Neural progenitor cell (in vitro differentiated cells): ENCODE measurements around the gene SCLY. TPM values are rescaled to one million over a fixed set of nuclear protein-coding genes. Genes with fewer than 3 reads are reported as not detected.

ENCODE experiments used
- DNase-seq: peaks from one replicate; pipeline ENCODE4 v3.0.0-alpha.2; 2016; ENCODE audit warnings: low spot score
- H2AFZ ChIP-seq: fragments of 200-600 bp; sonication (generic); replicated peaks from 2 replicates; pipeline ENCODE4 v1.6.1; 2016; ENCODE audit warnings: antibody characterized with exemption
- H3F3A ChIP-seq: fragments of 200-600 bp; sonication (generic); 2 replicates; pipeline ENCODE4 v1.6.1; 2016; ENCODE audit warnings: antibody characterized with exemption, low read depth
- H3K27ac ChIP-seq: fragments of 200-600 bp; sonication (generic); 2 replicates; pipeline ENCODE4 v1.5.1; 2016; ENCODE audit warnings: mild to moderate bottlenecking
- H3K27me3 ChIP-seq: fragments of 200-600 bp; sonication (generic); 2 replicates; pipeline ENCODE4 v1.6.1; 2016; ENCODE audit warnings: mild to moderate bottlenecking, moderate library complexity
- H3K36me3 ChIP-seq: fragments of 200-600 bp; sonication (generic); 2 replicates; pipeline ENCODE4 v1.5.1; 2016
- H3K4me1 ChIP-seq: fragments of 200-600 bp; sonication (generic); 2 replicates; pipeline ENCODE4 v1.6.1; 2016; ENCODE audit warnings: mixed run types
- H3K4me2 ChIP-seq: fragments of 200-600 bp; sonication (generic); 2 replicates; pipeline ENCODE4 v1.6.1; 2016
- H3K4me3 ChIP-seq: fragments of 200-600 bp; sonication (generic); 2 replicates; pipeline ENCODE4 v1.5.1; 2016
- H3K79me2 ChIP-seq: fragments of 200-600 bp; sonication (generic); 2 replicates; pipeline ENCODE4 v1.6.1; 2016; ENCODE audit warnings: low read depth
- H3K9ac ChIP-seq: fragments of 200-600 bp; sonication (generic); 2 replicates; pipeline ENCODE4 v1.6.1; 2016
- H3K9me3 ChIP-seq: fragments of 200-600 bp; sonication (generic); 2 replicates; pipeline ENCODE4 v1.5.1; 2016; ENCODE audit warnings: low read depth
- H4K20me1 ChIP-seq: fragments of 200-600 bp; sonication (generic); 2 replicates; pipeline ENCODE4 v1.6.1; 2016; ENCODE audit warnings: low read depth
- H3K27ac Mint-ChIP-seq: 3 replicates; pipeline ENCODE4 v1.8.0; 2021; ENCODE audit warnings: mixed read lengths
- H3K27me3 Mint-ChIP-seq: 2 replicates; pipeline ENCODE4 v1.8.0; 2022; ENCODE audit warnings: low read depth, mild to moderate bottlenecking, inconsistent platforms, moderate library complexity, mixed read lengths; ENCODE audit not compliant: insufficient read depth
- H3K36me3 Mint-ChIP-seq: 3 replicates; pipeline ENCODE4 v1.8.0; 2021; ENCODE audit warnings: mixed read lengths
- H3K4me1 Mint-ChIP-seq: 3 replicates; pipeline ENCODE4 v1.8.0; 2021; ENCODE audit warnings: mixed read lengths
- H3K4me3 Mint-ChIP-seq: 3 replicates; pipeline ENCODE4 v1.8.0; 2021; ENCODE audit warnings: mild to moderate bottlenecking, moderate library complexity, mixed read lengths
- H3K9me3 Mint-ChIP-seq: 3 replicates; pipeline ENCODE4 v1.8.0; 2020; ENCODE audit warnings: mixed read lengths
- CTCF ChIP-seq: fragments of 200-600 bp; sonication (generic); IDR thresholded peaks from 2 replicates; pipeline ENCODE4 v1.5.1; 2017; ENCODE audit warnings: antibody characterized with exemption, mild to moderate bottlenecking
- EZH2 ChIP-seq: fragments of 200-600 bp; sonication (generic); IDR thresholded peaks from 2 replicates; pipeline ENCODE4 v1.6.1; 2017; ENCODE audit warnings: antibody characterized with exemption, mild to moderate bottlenecking, moderate library complexity
- EZH2phosphoT487 ChIP-seq: fragments of 200-600 bp; sonication (generic); IDR thresholded peaks from 2 replicates; pipeline ENCODE4 v1.6.1; 2017; ENCODE audit warnings: antibody characterized with exemption
- total RNA-seq: library from RNA; depleted of rRNA; stranded (reverse); fragments of >200 nt; gene quantifications from 2 replicates; pipeline ENCODE4 v1.2.3, GENCODE V29; 2015; ENCODE audit warnings: low replicate concordance

The SCLY gene
- total RNA-seq, 1 donor from 2014 or later = 44.1 TPM

GRCh38 chr2:238079874-238080327, 19.1 kb downstream of the SCLY start:
- DNase-seq = no peak
- Mint-ChIP-seq H3K27me3 (peaks cover 5% of the 10 kb centered on the region), H3K27ac (no peak overlapping the region), H3K4me3 (no peak overlapping the region), H3K4me1 (no peaks in the 10 kb centered on the region), H3K36me3 (peaks cover 53% of the 10 kb centered on the region), H3K9me3 (peaks cover 4% of the 10 kb centered on the region)
- no peak overlapping the region for H3K4me2 ChIP-seq
- no peak overlapping the region for H3K4me3 ChIP-seq
- no peak overlapping the region for H3K27ac ChIP-seq
- no peaks in the 10 kb centered on the region for H3K27me3 ChIP-seq
- no peak overlapping the region for H3K9ac ChIP-seq
- peaks cover 12% of the 10 kb centered on the region for H3K79me2 ChIP-seq
- TF ChIP-seq CTCF = no peak
- no peak for TF ChIP-seq EZH2phosphoT487
- no peak for TF ChIP-seq EZH2
- no peaks in the 10 kb centered on the region for H3K9me3 ChIP-seq
- H3K36me3 ChIP-seq = peaks cover 7% of the 10 kb centered on the region
- no peaks in the 10 kb centered on the region for H3F3A ChIP-seq
- no peaks in the 10 kb centered on the region for H4K20me1 ChIP-seq
- no peaks in the 10 kb centered on the region for H3K4me1 ChIP-seq
- no peak overlapping the region for H2AFZ ChIP-seq

GRCh38 chr2:238080518-238080917, 19.7 kb downstream of the SCLY start:
- no peak overlapping the region for H3K27ac Mint-ChIP-seq
- H3K9ac ChIP-seq = no peak overlapping the region
- DNase-seq = no peak

GRCh38 chr2:238081150-238081549, 20.3 kb downstream of the SCLY start:
- Mint-ChIP-seq H3K27ac (no peak overlapping the region), H3K9me3 (peaks cover 4% of the 10 kb centered on the region), H3K27me3 (peaks cover 5% of the 10 kb centered on the region), H3K4me1 (no peaks in the 10 kb centered on the region), H3K4me3 (no peak overlapping the region), H3K36me3 (peaks cover 51% of the 10 kb centered on the region)
- no peaks in the 10 kb centered on the region for H3F3A ChIP-seq
- H3K9ac ChIP-seq = no peak overlapping the region
- no peaks in the 10 kb centered on the region for H3K4me1 ChIP-seq
- H3K9me3 ChIP-seq = no peaks in the 10 kb centered on the region
- H3K4me2 ChIP-seq = no peak overlapping the region
- H3K79me2 ChIP-seq = peaks cover 5% of the 10 kb centered on the region
- no peak for DNase-seq
- H3K27ac ChIP-seq = no peak overlapping the region
- H4K20me1 ChIP-seq = no peaks in the 10 kb centered on the region
- H3K27me3 ChIP-seq = no peaks in the 10 kb centered on the region
- no peak overlapping the region for H3K4me3 ChIP-seq
- H3K36me3 ChIP-seq = peaks cover 7% of the 10 kb centered on the region
- no peak overlapping the region for H2AFZ ChIP-seq
- no peak for TF ChIP-seq EZH2
- no peak for TF ChIP-seq EZH2phosphoT487
- TF ChIP-seq CTCF = no peak

More at GRCh38 chr2:238080518-238080917, 19.7 kb downstream of the SCLY start:
- H3K27ac ChIP-seq = no peak overlapping the region
- Mint-ChIP-seq H3K27me3 (peaks cover 5% of the 10 kb centered on the region), H3K4me3 (no peak overlapping the region), H3K36me3 (peaks cover 50% of the 10 kb centered on the region), H3K4me1 (no peaks in the 10 kb centered on the region), H3K9me3 (peaks cover 4% of the 10 kb centered on the region)
- no peaks in the 10 kb centered on the region for H3F3A ChIP-seq
- peaks cover 7% of the 10 kb centered on the region for H3K79me2 ChIP-seq
- H3K9me3 ChIP-seq = no peaks in the 10 kb centered on the region
- H3K4me2 ChIP-seq = no peak overlapping the region
- TF ChIP-seq CTCF (no peak), EZH2 (no peak), EZH2phosphoT487 (no peak)
- no peaks in the 10 kb centered on the region for H3K4me1 ChIP-seq
- no peaks in the 10 kb centered on the region for H3K27me3 ChIP-seq
- H2AFZ ChIP-seq = no peak overlapping the region
- H3K36me3 ChIP-seq = peaks cover 7% of the 10 kb centered on the region
- no peaks in the 10 kb centered on the region for H4K20me1 ChIP-seq
- H3K4me3 ChIP-seq = no peak overlapping the region
